Measurements from ENCODE around the gene SMAP2. TPM values are rescaled to one million over a fixed set of nuclear protein-coding genes. Genes with fewer than 3 reads are reported as not detected.

Gene SMAP2
- total and polyA plus RNA-seq, 2 of the 4 experiments (the other 2 are of a cell fraction): 30.1 to 31.0 TPM

DNA sequence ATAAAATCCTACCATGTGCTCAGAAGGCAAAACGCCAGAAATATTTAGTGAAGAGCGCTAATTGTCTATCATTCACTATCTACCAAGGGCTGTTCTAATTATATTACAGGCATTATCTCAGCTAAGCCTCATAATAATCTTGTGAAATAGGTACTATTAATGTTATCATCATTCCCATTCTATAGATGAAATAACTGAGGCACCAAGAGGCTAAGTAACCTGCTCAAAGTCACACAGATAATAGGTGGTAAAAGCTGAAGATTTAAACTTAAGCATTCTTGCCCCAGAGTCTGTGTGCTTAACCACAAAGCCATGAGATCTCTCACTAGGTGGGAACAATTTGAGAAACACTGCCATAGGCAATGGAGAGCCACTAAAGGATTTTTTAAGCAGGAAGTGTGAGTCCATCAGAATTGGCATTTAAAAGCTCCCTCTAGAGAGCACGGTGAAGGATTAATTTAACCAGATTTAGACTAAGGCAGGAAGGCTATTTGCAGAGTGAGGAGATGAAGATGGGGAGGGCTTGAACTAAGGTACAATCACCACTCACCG lies 1.7 kb upstream of the SMAP2 start:
- Histone ChIP-seq H2AFZ (replicated peaks; ENCODE audit: low read length, poor library complexity) (no peak overlapping the region), H2AK9ac (replicated peaks; ENCODE audit: low read depth, low read length, poor library complexity) (no peak overlapping the region), H3K27me3 (ENCODE audit: control insufficient read depth, insufficient read depth, low read length) (no peaks in the 10 kb centered on the region), H3K36me3 (ENCODE audit: control insufficient read depth, insufficient read depth, low read length) (no peaks in the 10 kb centered on the region), H3K9me3 (ENCODE audit: control insufficient read depth, insufficient read depth, low read length) (no peaks in the 10 kb centered on the region), H4K5ac (ENCODE audit: low read depth, low read length) (no peak overlapping the region), H2AK5ac (ENCODE audit: low read depth, low read length) (no peak overlapping the region), H3K4ac (ENCODE audit: low read depth, low read length) (no peak overlapping the region), H4K91ac (ENCODE audit: insufficient read depth, low read depth, low read length) (no peak overlapping the region), H2BK15ac (ENCODE audit: low read depth, low read length) (no peak overlapping the region), H3K56ac (ENCODE audit: extremely low read depth, insufficient read depth, low read length) (no peak overlapping the region), H3K4me1 (ENCODE audit: control insufficient read depth, insufficient read depth, low read length) (no peaks in the 10 kb centered on the region), H3K14ac (replicated peaks; ENCODE audit: low read depth, low read length) (no peak overlapping the region), H4K20me1 (ENCODE audit: insufficient read depth, low read length) (no peaks in the 10 kb centered on the region), H3K23ac (ENCODE audit: low read depth, low read length) (no peak overlapping the region), H4K8ac (ENCODE audit: low read depth in 2 of 2, low read length in 2 of 2) (no peak overlapping the region), H3K18ac (ENCODE audit: low read depth, low read length) (no peak overlapping the region), H3K4me2 (ENCODE audit: low read depth, low read length) (no peak overlapping the region), H3K79me1 (ENCODE audit: low read depth in 1 of 2, low read length in 2 of 2) (peaks cover 0 to 15% of the 10 kb centered on the region in 2 experiments; a peak in 2 of 4 replicates), H3K4me3 (ENCODE audit: insufficient read depth, low read depth, low read length) (no peak overlapping the region), H2BK120ac (ENCODE audit: low read depth, low read length) (no peak overlapping the region), H3K9me1 (ENCODE audit: insufficient read depth, low read length) (peaks cover 2% of the 10 kb centered on the region; the same call in 1 of the 2 replicates), H2BK20ac (ENCODE audit: low read depth, low read length) (no peak overlapping the region), H3K9ac (ENCODE audit: low read depth, low read length) (no peak overlapping the region), H2BK5ac (ENCODE audit: low read depth, low read length, poor library complexity, severe bottlenecking) (no peak overlapping the region), H3K27ac (ENCODE audit: insufficient read depth, low read length) (no peak overlapping the region)
- ATAC-seq (ENCODE audit: low read depth) (no peak), DNase-seq (no peak)
- POLR2A ChIA-PET (ENCODE audit: unreplicated experiment): no interaction called here
- CTCF ChIA-PET: no interaction called here
- no CpG with 5 or more reads among the region's 4 CpGs for WGBS, 2 experiments (ENCODE audit: extremely low coverage in 2 of 2, insufficient read length in 1 of 2)
- intact Hi-C loops (cut with micrococcal nuclease) (no loop called here), in situ Hi-C loops (cut with MboI; ENCODE audit: low sequenced_read_pairs) (no loop called here), dilution Hi-C loops (cut with HindIII; ENCODE audit: low sequenced_read_pairs, unreplicated experiment) (no loop called here)
- TF ChIP-seq MXI1 (IDR thresholded peaks at IDR 0.05; ENCODE audit: borderline replicate concordance, low read depth, low read length): no peak
- no peak for TF ChIP-seq RFX5 (IDR thresholded peaks at IDR 0.05; ENCODE audit: low read depth, low read length)
- TF ChIP-seq, protein P1, sequence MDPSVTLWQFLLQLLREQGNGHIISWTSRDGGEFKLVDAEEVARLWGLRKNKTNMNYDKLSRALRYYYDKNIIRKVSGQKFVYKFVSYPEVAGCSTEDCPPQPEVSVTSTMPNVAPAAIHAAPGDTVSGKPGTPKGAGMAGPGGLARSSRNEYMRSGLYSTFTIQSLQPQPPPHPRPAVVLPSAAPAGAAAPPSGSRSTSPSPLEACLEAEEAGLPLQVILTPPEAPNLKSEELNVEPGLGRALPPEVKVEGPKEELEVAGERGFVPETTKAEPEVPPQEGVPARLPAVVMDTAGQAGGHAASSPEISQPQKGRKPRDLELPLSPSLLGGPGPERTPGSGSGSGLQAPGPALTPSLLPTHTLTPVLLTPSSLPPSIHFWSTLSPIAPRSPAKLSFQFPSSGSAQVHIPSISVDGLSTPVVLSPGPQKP (IDR thresholded peaks at IDR 0.05; ENCODE audit: borderline replicate concordance, low read depth, low read length): no peak
- TF ChIP-seq, protein P2, sequence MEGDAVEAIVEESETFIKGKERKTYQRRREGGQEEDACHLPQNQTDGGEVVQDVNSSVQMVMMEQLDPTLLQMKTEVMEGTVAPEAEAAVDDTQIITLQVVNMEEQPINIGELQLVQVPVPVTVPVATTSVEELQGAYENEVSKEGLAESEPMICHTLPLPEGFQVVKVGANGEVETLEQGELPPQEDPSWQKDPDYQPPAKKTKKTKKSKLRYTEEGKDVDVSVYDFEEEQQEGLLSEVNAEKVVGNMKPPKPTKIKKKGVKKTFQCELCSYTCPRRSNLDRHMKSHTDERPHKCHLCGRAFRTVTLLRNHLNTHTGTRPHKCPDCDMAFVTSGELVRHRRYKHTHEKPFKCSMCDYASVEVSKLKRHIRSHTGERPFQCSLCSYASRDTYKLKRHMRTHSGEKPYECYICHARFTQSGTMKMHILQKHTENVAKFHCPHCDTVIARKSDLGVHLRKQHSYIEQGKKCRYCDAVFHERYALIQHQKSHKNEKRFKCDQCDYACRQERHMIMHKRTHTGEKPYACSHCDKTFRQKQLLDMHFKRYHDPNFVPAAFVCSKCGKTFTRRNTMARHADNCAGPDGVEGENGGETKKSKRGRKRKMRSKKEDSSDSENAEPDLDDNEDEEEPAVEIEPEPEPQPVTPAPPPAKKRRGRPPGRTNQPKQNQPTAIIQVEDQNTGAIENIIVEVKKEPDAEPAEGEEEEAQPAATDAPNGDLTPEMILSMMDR (conservative IDR thresholded peaks at IDR 0.05; ENCODE audit: low read depth, low read length): no peak
- TF ChIP-seq NFE2L2 (IDR thresholded peaks at IDR 0.05; ENCODE audit: low read depth, low read length): no peak
- no peak for TF ChIP-seq POLR2A (IDR thresholded peaks at IDR 0.05; ENCODE audit: low read depth, low read length)
- TF ChIP-seq FOS (IDR thresholded peaks at IDR 0.05; ENCODE audit: low read depth, low read length): no peak
- no peak for TF ChIP-seq BHLHE40 (IDR thresholded peaks at IDR 0.05; ENCODE audit: low read depth, low read length)
- TF ChIP-seq MAFK (IDR thresholded peaks at IDR 0.05; ENCODE audit: low read depth, low read length): no peak
- TF ChIP-seq SMC3 (IDR thresholded peaks at IDR 0.05; ENCODE audit: low read depth, low read length): no peak
- TF ChIP-seq, protein P3, sequence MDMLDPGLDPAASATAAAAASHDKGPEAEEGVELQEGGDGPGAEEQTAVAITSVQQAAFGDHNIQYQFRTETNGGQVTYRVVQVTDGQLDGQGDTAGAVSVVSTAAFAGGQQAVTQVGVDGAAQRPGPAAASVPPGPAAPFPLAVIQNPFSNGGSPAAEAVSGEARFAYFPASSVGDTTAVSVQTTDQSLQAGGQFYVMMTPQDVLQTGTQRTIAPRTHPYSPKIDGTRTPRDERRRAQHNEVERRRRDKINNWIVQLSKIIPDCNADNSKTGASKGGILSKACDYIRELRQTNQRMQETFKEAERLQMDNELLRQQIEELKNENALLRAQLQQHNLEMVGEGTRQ (IDR thresholded peaks at IDR 0.05; ENCODE audit: low read depth, low read length): no peak
- TF ChIP-seq RAD21 (IDR thresholded peaks at IDR 0.05; ENCODE audit: low read length): no peak
- no peak for TF ChIP-seq CEBPB (IDR thresholded peaks at IDR 0.05; ENCODE audit: low read depth, low read length)
- no peak for TF ChIP-seq RCOR1 (IDR thresholded peaks at IDR 0.05; ENCODE audit: insufficient replicate concordance, low read length)
- TF ChIP-seq MAZ (IDR thresholded peaks at IDR 0.05; ENCODE audit: borderline replicate concordance, low read depth, low read length): no peak
- TF ChIP-seq CHD1 (IDR thresholded peaks at IDR 0.05; ENCODE audit: low read depth, low read length): no peak
- BruUV-seq (replicated peaks): no TSS peak

Data from IMR-90 (cell line).